AML-193 (cell line): ENCODE data around the gene HSF2.
"Not testable (repeated sequence)": the region's sequence is repeated elsewhere in the genome, so short reads cannot be mapped to it uniquely, and the experiment has no call there.

ENCODE experiments used
- DNase-seq, 2 experiments: peaks; one replicate each; lab custom pipeline; 2025; lab: John Stamatoyannopoulos, UW

The HSF2 gene

GRCh38 chr6:122455116-122455515, 55.7 kb downstream of the HSF2 start:
- not testable (repeated sequence) for DNase-seq

- DNase-seq = no peak
Observed at GRCh38 chr6:122458087-122458486, 58.6 kb downstream of the HSF2 start.

DNA sequence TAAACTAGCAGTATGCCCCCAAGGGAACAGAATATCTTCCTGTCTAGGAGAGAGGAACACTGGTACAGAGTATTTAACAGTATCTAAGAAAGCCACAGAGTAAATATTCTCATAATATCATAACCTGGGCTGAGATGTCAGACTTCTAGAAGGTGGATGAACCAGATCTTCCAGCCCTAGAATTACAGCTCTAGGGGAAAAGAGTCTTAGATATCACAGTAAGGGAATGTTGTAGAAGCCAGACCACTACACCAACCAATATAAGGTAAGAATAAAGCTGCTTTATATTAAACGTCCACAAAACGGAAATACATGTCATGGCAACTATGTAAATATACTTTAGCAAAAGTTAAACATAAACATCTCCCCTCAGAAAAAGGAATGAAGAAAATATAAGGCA, 59.8 kb downstream of the HSF2 start:
- DNase-seq = no peak

DNA sequence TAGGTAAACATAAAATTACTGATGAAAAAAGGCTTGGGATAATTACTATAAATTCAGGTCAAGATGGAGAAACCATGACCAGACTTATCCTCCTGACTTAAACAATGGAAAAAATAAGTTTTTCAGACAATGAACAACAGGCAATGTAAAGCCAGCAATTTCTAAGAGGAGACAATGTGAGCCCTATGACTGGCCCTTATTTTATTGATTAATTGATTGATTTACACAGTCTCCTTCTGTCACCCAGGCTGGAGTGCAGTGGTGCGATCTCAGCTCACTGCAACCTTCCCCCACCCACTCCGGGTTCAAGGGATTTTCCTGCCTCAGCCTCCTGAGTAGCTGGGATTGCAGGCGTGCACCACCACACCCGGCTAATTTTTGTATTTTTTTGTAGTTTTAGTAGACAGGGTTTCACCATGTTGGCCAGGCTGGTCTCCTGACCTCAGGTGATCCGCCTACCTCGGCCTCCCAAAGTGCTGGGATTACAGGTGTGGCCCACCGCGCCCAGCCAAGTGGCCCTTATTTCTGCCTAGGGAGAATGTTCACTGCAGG, 60.5 kb downstream of the HSF2 start:
- not testable (repeated sequence) for DNase-seq

DNA sequence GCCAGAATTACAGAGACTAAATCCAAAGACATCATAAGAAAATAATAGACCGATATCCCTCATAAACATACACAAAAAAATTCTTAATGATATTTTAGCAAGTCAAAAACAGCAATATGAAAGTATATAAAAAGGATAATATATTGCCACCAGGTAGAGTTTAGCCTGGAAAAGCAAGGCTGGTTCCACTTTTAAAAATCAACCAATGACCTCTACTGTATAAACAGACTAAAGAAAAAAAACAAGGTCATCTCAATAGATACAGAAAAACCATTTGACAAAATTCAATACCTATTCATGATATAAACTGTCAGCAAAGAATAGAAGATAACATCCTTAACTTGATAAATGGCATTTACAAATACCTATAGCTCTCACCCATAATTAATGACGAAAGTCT, 62.4 kb downstream of the HSF2 start:
- no peak for DNase-seq

- DNase-seq = peak; percentile 96
Observed at GRCh38 chr6:122471107-122472021, 71.9 kb downstream of the HSF2 start, which contains the start of gene SERINC1. Gene SERINC1, minus strand, starts transcription at chr6:122471807. Its CDS starts 70 bp downstream, at chr6:122471737.

- peak in 1 of 2 experiments; percentile 86 for DNase-seq
Observed at GRCh38 chr6:122472022-122472340, 72.5 kb downstream of the HSF2 start.

DNA sequence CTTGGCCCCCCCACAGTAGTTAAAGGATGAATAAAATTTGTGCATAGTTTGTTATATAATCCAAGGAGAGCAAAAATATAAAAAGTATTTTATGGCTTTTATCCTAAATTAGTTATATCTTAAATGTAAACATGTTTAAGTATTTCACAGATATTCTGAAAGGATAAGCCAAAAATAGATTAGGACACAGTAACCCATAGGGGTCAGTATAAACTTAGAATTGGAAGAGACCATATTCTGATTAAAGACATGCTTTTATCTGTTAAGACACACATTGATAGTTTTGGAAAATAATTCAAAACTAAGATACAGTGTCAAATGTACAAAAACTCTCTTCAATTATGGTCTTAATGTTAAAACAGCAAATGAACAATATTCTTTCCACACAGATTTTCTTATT, 76.7 kb downstream of the HSF2 start:
- peak; percentile 67 to 69 for DNase-seq

DNA sequence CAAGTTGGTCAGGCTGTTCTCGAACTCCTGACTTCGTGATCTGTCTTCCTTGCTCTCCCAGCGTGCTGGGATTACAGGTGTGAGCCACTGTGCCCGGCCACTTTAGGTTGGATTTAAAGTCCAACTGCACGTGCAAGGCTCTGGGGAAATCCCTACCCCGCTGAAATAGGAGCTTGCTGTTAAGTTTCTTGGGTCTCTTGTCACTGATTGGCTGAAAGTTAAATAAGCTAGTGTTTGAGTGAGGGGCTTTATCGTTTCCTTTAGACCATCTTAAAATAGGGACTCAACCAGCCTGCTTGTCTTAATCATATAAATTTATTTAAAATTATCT, 83.3 kb downstream of the HSF2 start:
- no peak for DNase-seq
